PFSK-1 (cell line): ENCODE measurements around the gene BRSK2.

Experiments used
- FOXP2 ChIP-seq: optimal IDR thresholded peaks from 2 replicates; pipeline ENCODE3; 2011; ENCODE audit warnings: borderline replicate concordance, control low read depth, inconsistent platforms; ENCODE audit not compliant: insufficient read depth; ENCODE audit errors: extremely low read length, extremely low read depth
- POLR2AphosphoS5 ChIP-seq: IDR thresholded peaks from 2 replicates; pipeline ENCODE4 v1.6.1; 2012; ENCODE audit warnings: low read depth, mild to moderate bottlenecking, control low read depth, low read length, moderate library complexity
- REST ChIP-seq, 2 experiments: IDR thresholded peaks; 2 replicates each; pipeline versions ENCODE4 v1.6.1 to v1.8.0; 2011 to 2012; ENCODE audit warnings: low read depth in 2 of 2, low read length in 2 of 2, control low read depth in 1 of 2, inconsistent platforms in 1 of 2, mild to moderate bottlenecking in 1 of 2, moderate library complexity in 1 of 2; ENCODE audit not compliant: insufficient read depth in 1 of 2

- TF ChIP-seq POLR2AphosphoS5, result no peak
- no peak for TF ChIP-seq REST (IDR thresholded peaks at IDR 0.05; ENCODE audit: insufficient read depth in 1 of 2, low read depth in 2 of 2, low read length in 2 of 2)
- TF ChIP-seq FOXP2, result no peak
These were observed 68.1 kb downstream of the BRSK2 start for GRCh38 chr11:1457856-1458255.
